Loucy (cell line): ENCODE measurements around the gene NONO.
"Not testable (repeated sequence)": the region's sequence is repeated elsewhere in the genome, so short reads cannot be mapped to it uniquely, and the experiment has no call there.

Source experiments
- H2AFZ ChIP-seq: fragments of 200-600 bp; sonication (generic); 2 replicates; pipeline ENCODE4 v1.6.0; 2016; ENCODE audit warnings: antibody characterized with exemption, mild to moderate bottlenecking, low read length, moderate library complexity
- H3F3A ChIP-seq: fragments of 200-600 bp; 2 replicates; pipeline ENCODE4 v1.6.0; 2016; ENCODE audit warnings: antibody characterized with exemption, low read depth, mild to moderate bottlenecking
- H3K27me3 ChIP-seq: fragments of 200-600 bp; sonication (generic); 2 replicates; pipeline ENCODE4 v1.6.1; 2014; ENCODE audit warnings: low read length, mild to moderate bottlenecking; ENCODE audit not compliant: insufficient read depth, poor library complexity, severe bottlenecking
- H3K36me3 ChIP-seq: fragments of 200-600 bp; sonication (generic); 2 replicates; pipeline ENCODE4 v1.6.1; 2016; ENCODE audit warnings: low read length; ENCODE audit not compliant: insufficient read depth
- H3K4me1 ChIP-seq: fragments of 200-600 bp; sonication (generic); 2 replicates; pipeline ENCODE4 v1.5.1; 2014; ENCODE audit warnings: low read length, mild to moderate bottlenecking; ENCODE audit not compliant: insufficient read depth, poor library complexity, severe bottlenecking
- H3K4me2 ChIP-seq: fragments of 200-600 bp; sonication (generic); 2 replicates; pipeline ENCODE4 v1.6.0; 2014; ENCODE audit warnings: antibody characterized with exemption, low read length, low read depth, mild to moderate bottlenecking; ENCODE audit not compliant: poor library complexity, severe bottlenecking
- H3K4me3 ChIP-seq: fragments of 200-600 bp; sonication (generic); 2 replicates; pipeline ENCODE4 v1.5.1; 2014; ENCODE audit warnings: low read length, mild to moderate bottlenecking, mixed read lengths; ENCODE audit not compliant: poor library complexity, severe bottlenecking
- H3K79me2 ChIP-seq: fragments of 200-600 bp; sonication (generic); 2 replicates; pipeline ENCODE4 v1.6.1; 2014; ENCODE audit warnings: low read length; ENCODE audit not compliant: insufficient read depth
- H3K9ac ChIP-seq: fragments of 200-600 bp; sonication (generic); 2 replicates; pipeline ENCODE4 v1.6.0; 2014; ENCODE audit warnings: mild to moderate bottlenecking, low read depth, low read length, moderate library complexity; ENCODE audit not compliant: poor library complexity, severe bottlenecking
- H3K9me2 ChIP-seq: fragments of 200-600 bp; sonication (generic); replicated peaks from 2 replicates; pipeline ENCODE4 v1.6.1; 2016; ENCODE audit warnings: low read depth, low read length, mixed read lengths
- H3K9me3 ChIP-seq: fragments of 200-600 bp; sonication (generic); 2 replicates; pipeline ENCODE4 v1.6.1; 2014; ENCODE audit warnings: mild to moderate bottlenecking, antibody characterized with exemption, low read length, low read depth; ENCODE audit not compliant: insufficient read depth
- H4K20me1 ChIP-seq: fragments of 200-600 bp; sonication (generic); 2 replicates; pipeline ENCODE4 v1.6.0; 2014; ENCODE audit warnings: antibody characterized with exemption, low read length, mild to moderate bottlenecking; ENCODE audit not compliant: insufficient read depth, poor library complexity, severe bottlenecking

NONO gene

GRCh38 chrX:71349867-71350266, 66.4 kb downstream of the NONO start:
- H3K9me3 ChIP-seq, H3K27me3 ChIP-seq, H3K9me2 ChIP-seq, H3K79me2 ChIP-seq, H3K9ac ChIP-seq, H3K4me3 ChIP-seq, H4K20me1 ChIP-seq, H2AFZ ChIP-seq, H3K36me3 ChIP-seq, H3K4me1 ChIP-seq, H3F3A ChIP-seq, H3K4me2 ChIP-seq: not testable (repeated sequence)
